8988T (cell line): ENCODE measurements around the gene ZNF710.
"Not testable (repeated sequence)": the region's sequence is repeated elsewhere in the genome, so short reads cannot be mapped to it uniquely, and the experiment has no call there.

Source experiments
- DNase-seq: peaks from one replicate; pipeline ENCODE4 v3.0.0; 2011

The ZNF710 gene

GRCh38 chr15:90062973-90063769 is 62.0 kb downstream of the ZNF710 start:
- DNase-seq: no peak

GRCh38 chr15:90063770-90064247 is 62.7 kb downstream of the ZNF710 start:
- DNase-seq: no peak

- DNase-seq: no peak
Measured at GRCh38 chr15:90064911-90065681, 64.0 kb downstream of the ZNF710 start.

DNA sequence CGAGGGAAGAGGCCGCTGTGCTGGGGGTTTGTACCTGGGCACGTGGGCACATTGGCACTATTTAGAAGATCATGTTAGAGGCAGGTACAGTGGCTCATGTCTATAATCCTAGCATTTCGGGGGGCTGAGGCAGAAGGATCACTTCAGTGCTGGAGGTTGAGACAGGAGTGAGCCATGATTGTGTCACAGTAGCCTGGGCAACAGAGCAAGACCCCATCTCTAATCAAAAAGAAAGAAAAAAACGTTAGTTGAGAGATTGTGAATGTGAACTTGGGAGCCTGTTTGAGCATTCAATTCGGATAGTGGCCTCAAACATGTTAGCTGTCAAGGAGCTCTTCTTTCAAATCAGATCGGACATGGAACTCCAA is 64.5 kb downstream of the ZNF710 start:
- no peak for DNase-seq

- DNase-seq: no peak
Measured at GRCh38 chr15:90067181-90067952, 66.2 kb downstream of the ZNF710 start.

- no peak for DNase-seq
Measured at GRCh38 chr15:90067953-90068606, 67.0 kb downstream of the ZNF710 start.

DNA sequence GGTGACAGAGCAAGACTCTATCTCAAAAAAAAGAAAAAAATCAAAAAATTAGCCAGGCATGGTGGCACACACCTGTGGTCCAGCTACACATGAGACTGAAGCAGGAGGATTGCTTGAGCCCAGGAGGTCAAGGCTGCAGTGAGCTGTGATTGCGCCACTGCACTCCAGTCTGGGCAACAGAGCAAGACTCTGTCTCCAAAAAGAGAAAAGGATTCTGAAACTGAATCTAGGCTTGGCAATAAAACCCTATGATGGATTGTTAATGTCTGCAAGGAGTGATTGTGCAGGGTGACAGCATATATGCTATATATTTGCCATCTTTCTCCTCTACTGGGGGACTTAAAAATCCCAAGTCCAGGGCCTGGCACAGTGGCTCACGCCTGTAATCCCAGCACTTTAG is 69.5 kb downstream of the ZNF710 start:
- DNase-seq: not testable (repeated sequence)

DNA sequence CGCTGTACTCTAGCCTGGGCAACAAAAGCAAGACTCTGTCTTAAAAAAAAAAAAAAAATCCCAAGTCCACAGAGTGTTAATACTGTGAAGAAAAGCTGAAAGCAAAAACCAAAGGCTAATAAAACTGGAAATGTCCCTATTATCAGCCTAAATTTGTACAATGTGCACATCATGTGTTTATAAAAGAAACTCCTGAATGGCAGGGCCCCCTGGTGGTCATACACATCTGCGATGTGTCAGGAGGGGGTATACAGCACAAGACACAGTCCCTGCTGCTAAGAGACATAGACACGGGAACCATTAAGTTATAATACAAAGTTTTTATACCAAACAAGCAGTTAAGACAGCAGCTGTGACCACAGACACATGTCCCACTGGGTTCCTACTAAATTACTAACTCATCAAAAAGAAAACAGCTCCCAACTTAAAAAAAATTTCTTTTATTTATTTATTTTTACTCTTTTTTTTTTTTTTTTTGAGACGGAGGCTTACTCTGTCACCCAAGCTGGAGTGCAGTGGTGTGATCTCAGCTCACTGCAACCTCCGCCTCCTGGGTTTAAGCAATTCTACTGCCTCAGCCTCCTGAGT is 70.2 kb downstream of the ZNF710 start:
- peak; percentile 43 for DNase-seq

DNA sequence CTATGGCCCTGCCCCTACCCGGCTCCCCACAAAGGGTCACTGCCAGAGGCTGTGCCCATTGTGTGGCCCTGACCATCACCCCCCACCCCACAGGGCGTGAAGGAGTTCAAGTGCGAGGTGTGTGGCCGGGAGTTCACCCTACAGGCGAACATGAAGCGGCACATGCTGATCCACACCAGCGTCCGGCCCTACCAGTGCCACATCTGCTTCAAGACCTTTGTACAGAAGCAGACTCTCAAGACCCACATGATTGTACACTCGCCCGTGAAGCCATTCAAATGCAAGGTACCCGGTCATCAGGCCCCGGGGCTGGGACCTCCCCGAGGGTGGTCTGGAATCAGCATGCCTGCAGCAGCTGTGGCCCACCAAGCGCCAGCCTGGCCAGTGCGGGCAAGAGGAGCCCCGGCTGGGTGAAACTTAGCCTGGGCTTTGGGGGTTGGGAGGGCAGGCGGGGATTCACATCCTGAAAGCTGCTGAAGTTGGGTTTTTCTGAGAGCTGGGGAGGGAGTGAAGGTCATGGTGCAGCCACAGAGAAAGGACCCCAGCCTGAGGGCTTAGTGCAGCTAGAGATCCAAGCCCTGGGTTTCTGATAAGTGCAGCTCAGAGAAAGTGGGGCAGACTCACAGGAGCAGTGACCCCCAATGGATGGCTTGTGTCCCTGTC is 72.0 kb downstream of the ZNF710 start:
- no peak for DNase-seq

DNA sequence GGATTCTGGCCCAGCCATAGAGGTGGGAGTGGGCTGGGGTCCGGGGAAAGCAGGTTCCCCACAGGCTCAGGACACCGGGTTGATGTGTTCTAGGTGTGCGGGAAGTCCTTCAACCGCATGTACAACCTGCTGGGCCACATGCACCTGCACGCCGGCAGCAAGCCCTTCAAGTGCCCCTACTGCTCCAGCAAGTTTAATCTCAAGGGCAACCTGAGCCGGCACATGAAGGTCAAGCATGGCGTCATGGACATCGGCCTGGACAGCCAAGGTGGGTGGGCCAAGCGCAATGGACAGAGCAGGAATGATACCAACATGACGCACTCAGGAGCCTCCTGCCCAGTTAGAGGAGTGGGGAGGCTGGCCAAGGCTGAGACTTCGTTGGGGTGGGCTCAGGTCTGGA is 72.9 kb downstream of the ZNF710 start:
- DNase-seq: no peak

DNA sequence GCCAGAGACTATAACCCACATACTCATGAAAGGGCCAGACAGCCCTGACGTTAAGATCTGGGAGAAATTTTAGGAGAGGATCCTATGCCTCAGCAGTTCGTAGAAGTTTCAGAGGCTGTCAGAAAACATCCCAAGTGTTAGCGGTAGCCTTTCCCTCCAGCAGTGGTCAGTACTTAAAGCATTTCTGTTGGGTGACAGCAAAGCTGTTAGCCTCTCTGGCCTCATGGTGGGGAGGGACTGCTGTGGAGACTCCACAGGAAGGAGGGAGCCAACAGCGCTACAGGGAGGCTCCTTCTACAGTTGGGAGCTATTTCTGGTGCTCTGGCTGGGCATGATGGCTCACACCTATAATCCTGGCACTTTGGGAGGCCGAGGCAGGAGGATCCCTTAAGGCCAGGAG is 73.8 kb downstream of the ZNF710 start:
- no peak for DNase-seq

DNA sequence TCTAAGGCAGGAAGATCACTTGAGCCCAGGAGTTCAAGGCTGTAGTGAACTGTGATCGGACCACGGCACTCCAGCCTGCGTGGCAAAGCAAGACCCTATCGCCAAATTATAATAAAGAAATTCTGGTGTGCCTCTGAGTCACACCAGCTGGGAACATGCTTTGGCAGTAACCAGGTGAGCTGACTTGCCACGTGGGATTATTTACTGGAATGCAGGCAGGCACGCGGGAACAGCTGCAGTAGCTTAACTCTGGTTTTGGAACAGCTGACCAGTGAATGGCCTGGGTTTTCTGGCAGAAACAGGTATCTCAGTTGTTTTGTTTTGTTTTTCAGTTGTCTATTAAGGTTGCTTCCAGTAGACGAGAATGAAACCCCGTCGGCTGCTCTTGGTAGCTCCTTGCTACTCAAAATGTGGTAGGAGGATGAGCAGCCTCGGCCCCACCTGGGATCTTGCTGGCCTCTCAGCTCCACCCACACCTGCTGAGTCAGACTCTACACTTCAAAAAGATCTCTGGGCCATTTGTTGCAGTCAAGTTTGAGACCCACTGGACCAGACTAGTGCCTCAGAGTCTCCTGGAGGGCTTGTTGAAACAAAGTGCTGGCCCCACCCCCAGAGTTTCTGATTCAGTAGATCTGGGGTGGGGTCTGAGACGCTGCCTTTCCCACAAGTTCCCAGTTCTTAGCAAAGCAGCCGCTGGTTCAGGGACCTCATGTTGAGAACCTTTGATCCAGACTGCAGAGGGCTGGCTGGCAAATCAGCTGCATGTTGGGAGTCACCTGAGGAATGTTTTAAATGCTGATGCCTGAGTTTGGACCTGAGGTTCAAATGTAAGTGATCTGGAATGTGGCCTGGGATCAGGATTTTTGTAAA is 74.5 kb downstream of the ZNF710 start:
- DNase-seq: no peak

- no peak for DNase-seq
Measured at GRCh38 chr15:90076716-90077115, 75.6 kb downstream of the ZNF710 start.

DNA sequence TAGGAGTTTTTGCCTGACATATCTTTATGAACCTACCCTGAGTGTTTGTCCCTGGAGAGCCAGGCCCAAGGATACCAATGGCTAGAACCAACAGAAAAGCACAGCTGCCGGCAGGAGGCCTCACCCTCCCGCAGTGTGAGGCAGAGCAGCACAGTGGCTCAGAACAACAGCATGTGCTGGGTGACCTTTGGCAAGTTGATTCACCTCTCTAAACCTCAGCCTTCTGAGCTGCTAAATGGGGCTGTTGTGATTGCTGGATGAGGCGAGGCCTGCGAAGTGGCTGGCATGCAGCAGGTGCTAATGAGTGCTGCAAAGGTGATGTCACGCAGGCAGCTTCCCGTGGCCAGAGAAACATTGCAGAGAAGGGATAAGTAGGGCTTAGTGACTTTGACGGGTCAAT is 77.8 kb downstream of the ZNF710 start:
- no peak for DNase-seq

GRCh38 chr15:90079619-90080457 is 78.7 kb downstream of the ZNF710 start:
- no peak for DNase-seq

- DNase-seq: no peak
Measured at GRCh38 chr15:90080458-90080755, 79.3 kb downstream of the ZNF710 start.

DNA sequence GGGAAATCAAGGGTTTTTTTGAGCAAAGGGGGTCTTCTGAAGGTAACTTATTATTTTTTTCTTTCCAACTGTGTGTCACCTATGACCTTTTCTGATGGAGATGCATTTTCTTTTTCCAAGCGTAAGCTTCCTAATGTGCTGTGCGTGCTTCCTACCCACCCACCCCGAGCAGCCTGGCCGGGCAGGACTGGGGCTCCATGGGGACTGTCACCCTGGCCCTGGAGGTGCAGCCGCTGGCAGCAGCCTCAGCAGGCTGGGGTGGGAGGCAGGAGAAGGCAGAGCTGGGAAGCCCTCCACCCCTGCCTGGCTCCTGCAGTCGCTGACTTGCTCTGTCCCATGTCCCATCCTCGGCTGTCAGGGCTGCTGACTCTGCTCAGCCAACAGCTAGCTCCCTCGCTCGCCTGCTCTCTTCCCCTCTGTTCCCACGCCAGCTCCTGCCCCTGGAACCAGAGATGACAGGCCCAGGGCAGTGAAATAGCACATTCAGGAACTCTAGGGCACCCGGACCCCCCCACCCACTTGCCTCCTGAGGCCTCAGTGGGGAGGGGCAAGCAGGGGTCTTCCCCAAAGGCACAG is 79.8 kb downstream of the ZNF710 start:
- DNase-seq: no peak

GRCh38 chr15:90082140-90082715 is 81.1 kb downstream of the ZNF710 start:
- DNase-seq: no peak

GRCh38 chr15:90083419-90083818 is 82.3 kb downstream of the ZNF710 start:
- DNase-seq: no peak
